Suppressor macrophage treated with lipopolysaccharide for 4 hours (primary cell): ENCODE measurements around the gene BTN2A1.
A peak's percentile ranks its signal among the peaks of the same experiment; 100 is the strongest.
"Not testable (repeated sequence)": the region's sequence is repeated elsewhere in the genome, so short reads cannot be mapped to it uniquely, and the experiment has no call there.

Source experiments
- DNase-seq: peaks from one replicate; pipeline ENCODE4 v3.0.0-alpha.2; 2020

Gene BTN2A1

GRCh38 chr6:26457806-26458688 lies at the start of gene BTN2A1:
BTN2A1 (plus strand) TSS chr6:26457955; CDS start chr6:26458637, 682 bp downstream.
- peak; percentile 94 for DNase-seq

- DNase-seq: no peak
These were observed 48.7 kb upstream of the BTN2A1 start for GRCh38 chr6:26408828-26409730.

GRCh38 chr6:26411751-26412150 lies 46.0 kb upstream of the BTN2A1 start:
- no peak for DNase-seq

GRCh38 chr6:26412228-26412627 lies 45.5 kb upstream of the BTN2A1 start:
- no peak for DNase-seq

- no peak for DNase-seq
These were observed 44.8 kb upstream of the BTN2A1 start for GRCh38 chr6:26412954-26413353.

- no peak for DNase-seq
These were observed 43.5 kb upstream of the BTN2A1 start for GRCh38 chr6:26414281-26414680.

- DNase-seq: no peak
These were observed 42.6 kb upstream of the BTN2A1 start for GRCh38 chr6:26415036-26415614.

GRCh38 chr6:26415791-26416190 lies 42.0 kb upstream of the BTN2A1 start:
- DNase-seq: no peak

- no peak for DNase-seq
These were observed 41.5 kb upstream of the BTN2A1 start for GRCh38 chr6:26416288-26416687.

- not testable (repeated sequence) for DNase-seq
These were observed 39.7 kb upstream of the BTN2A1 start for GRCh38 chr6:26418077-26418476.

- not testable (repeated sequence) for DNase-seq
These were observed 39.0 kb upstream of the BTN2A1 start for GRCh38 chr6:26418795-26419194.

GRCh38 chr6:26420688-26421171 lies 37.0 kb upstream of the BTN2A1 start:
- DNase-seq: peak; percentile 40

GRCh38 chr6:26421259-26422144 lies 36.3 kb upstream of the BTN2A1 start:
- DNase-seq: peak; percentile 86

GRCh38 chr6:26422329-26422728 lies 35.4 kb upstream of the BTN2A1 start:
- no peak for DNase-seq

GRCh38 chr6:26426691-26427450 lies 30.9 kb upstream of the BTN2A1 start:
- DNase-seq: no peak

GRCh38 chr6:26427451-26427809 lies 30.3 kb upstream of the BTN2A1 start:
- DNase-seq: no peak

GRCh38 chr6:26428206-26428605 lies 29.5 kb upstream of the BTN2A1 start:
- no peak for DNase-seq

- no peak for DNase-seq
These were observed 27.0 kb upstream of the BTN2A1 start for GRCh38 chr6:26430787-26431186.

GRCh38 chr6:26431258-26432172 lies 26.2 kb upstream of the BTN2A1 start:
- no peak for DNase-seq

GRCh38 chr6:26432627-26433201 lies 25.0 kb upstream of the BTN2A1 start:
- DNase-seq: peak; percentile 44
